Measurements from ENCODE around the gene WWC1. TPM values are rescaled to one million over a fixed set of nuclear protein-coding genes. Genes with fewer than 3 reads are reported as not detected.
"Not testable (repeated sequence)": the region's sequence is repeated elsewhere in the genome, so short reads cannot be mapped to it uniquely, and the experiment has no call there.

Gene WWC1
- total RNA-seq, 1 donor from 2014 or later: 20.8 TPM

DNA sequence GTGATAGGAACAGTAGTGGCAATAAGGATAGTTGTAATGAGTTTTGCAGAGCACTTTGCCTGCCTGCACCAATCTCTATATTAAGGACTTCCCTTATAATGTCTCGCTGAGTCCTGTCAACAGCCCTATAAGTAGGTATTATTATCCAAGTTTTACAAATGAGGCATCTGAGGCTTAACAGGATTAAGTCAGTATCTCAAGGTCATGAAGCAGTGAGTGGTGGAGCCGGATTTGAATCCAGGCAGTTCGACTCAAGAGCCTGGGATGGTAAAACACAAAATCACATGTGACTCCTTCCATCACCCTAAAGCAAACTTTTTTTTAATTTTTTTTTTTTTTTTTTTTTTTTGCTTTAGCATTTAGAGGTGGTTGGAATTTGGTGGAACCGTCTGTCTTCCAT lies 135.8 kb downstream of the WWC1 start:
- H3K27me3 ChIP-seq (ENCODE audit: control insufficient read depth, insufficient read depth, low read length): no peaks in the 10 kb centered on the region
- TF ChIP-seq, protein P1, sequence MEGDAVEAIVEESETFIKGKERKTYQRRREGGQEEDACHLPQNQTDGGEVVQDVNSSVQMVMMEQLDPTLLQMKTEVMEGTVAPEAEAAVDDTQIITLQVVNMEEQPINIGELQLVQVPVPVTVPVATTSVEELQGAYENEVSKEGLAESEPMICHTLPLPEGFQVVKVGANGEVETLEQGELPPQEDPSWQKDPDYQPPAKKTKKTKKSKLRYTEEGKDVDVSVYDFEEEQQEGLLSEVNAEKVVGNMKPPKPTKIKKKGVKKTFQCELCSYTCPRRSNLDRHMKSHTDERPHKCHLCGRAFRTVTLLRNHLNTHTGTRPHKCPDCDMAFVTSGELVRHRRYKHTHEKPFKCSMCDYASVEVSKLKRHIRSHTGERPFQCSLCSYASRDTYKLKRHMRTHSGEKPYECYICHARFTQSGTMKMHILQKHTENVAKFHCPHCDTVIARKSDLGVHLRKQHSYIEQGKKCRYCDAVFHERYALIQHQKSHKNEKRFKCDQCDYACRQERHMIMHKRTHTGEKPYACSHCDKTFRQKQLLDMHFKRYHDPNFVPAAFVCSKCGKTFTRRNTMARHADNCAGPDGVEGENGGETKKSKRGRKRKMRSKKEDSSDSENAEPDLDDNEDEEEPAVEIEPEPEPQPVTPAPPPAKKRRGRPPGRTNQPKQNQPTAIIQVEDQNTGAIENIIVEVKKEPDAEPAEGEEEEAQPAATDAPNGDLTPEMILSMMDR (IDR thresholded peaks at IDR 0.05; ENCODE audit: insufficient read depth, low read length, severe bottlenecking): no peak
- H3K4me3 ChIP-seq (ENCODE audit: low read depth, low read length): no peak overlapping the region
- H3K36me3 ChIP-seq (ENCODE audit: control insufficient read depth, insufficient read depth, low read length): peaks cover 40% of the 10 kb centered on the region
- DNase-seq (ENCODE audit: low read depth) (no peak), FAIRE-seq (no peak)

DNA sequence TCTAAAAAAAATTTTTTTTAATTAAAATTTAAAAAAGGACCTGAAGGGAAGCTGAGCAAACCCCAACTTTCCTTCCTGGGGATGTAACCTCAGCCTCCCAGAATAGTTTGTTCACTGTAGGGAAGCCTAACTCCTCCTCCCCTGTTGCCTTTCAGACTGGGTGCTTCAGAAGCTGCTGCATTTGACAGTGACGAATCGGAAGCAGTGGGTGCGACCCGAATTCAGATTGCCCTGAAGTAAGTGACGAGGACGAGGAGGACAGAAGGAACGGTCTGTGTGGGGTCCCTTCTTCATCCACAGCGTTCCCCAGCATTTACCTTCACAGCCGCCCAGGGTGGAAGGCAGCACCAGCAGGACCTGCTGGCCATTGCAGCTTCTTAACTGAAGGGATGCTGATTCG lies 137.1 kb downstream of the WWC1 start:
- FAIRE-seq: no peak
- H3K36me3 ChIP-seq (ENCODE audit: control insufficient read depth, insufficient read depth, low read length): peaks cover 40% of the 10 kb centered on the region

DNA sequence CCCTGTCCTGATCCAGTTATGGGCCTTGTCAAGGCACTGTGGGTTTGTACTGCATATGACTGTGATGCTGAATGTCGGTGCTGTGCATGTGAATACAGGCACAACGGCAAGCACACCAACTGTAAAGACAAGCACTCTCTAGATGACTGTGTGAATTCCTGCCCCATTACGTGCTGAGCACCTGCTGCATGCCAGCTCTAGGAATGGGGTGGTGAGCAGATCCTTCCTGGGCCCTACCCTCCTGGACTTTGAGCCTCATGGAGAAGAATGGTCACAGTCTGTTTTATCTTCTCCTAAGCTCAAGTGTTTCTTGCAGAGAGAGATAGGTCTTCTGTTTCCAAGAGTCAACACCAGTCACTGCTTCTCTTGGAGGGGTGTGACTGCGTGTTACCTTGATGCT lies 138.9 kb downstream of the WWC1 start:
- DNase-seq (ENCODE audit: low read depth) (peak; percentile 14), FAIRE-seq (no peak)
- Histone ChIP-seq H3K27me3 (ENCODE audit: control insufficient read depth, insufficient read depth, low read length) (no peaks in the 10 kb centered on the region), H3K36me3 (ENCODE audit: control insufficient read depth, insufficient read depth, low read length) (peaks cover 41% of the 10 kb centered on the region), H3K4me3 (ENCODE audit: low read depth, low read length) (no peak overlapping the region)
- TF ChIP-seq, protein P1 (IDR thresholded peaks at IDR 0.05; ENCODE audit: insufficient read depth, low read length, severe bottlenecking): no peak

More for the DNA sequence above, 137.1 kb downstream of the WWC1 start:
- Histone ChIP-seq H3K4me3 (ENCODE audit: low read depth, low read length) (no peak overlapping the region), H3K27me3 (ENCODE audit: control insufficient read depth, insufficient read depth, low read length) (no peaks in the 10 kb centered on the region)
- no peak for DNase-seq (ENCODE audit: low read depth)
- TF ChIP-seq, protein P1 (IDR thresholded peaks at IDR 0.05; ENCODE audit: insufficient read depth, low read length, severe bottlenecking): no peak

DNA sequence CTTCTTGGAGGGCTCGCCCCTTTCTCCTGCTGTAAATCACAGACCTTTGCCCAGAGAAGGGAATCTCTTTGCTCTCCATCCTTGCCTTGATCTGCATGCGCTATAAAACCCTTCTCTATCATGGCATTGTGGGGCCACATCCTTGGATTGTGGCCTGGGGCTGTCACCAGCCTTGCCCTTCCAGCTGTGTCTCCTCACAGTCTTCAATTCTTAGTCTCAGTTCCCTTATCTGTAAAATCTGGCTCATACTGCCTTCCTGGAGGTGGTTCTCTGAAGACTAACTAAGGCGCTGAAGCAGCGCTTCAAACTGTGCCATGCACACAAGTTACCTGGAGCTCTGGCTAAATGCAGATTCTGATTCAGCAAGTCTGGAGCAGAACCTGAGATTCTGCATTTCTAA lies 141.5 kb downstream of the WWC1 start:
- FAIRE-seq (no peak), DNase-seq (ENCODE audit: low read depth) (no peak)
- Histone ChIP-seq H3K36me3 (ENCODE audit: control insufficient read depth, insufficient read depth, low read length) (peaks cover 32% of the 10 kb centered on the region), H3K27me3 (ENCODE audit: control insufficient read depth, insufficient read depth, low read length) (no peaks in the 10 kb centered on the region), H3K4me3 (ENCODE audit: low read depth, low read length) (no peak overlapping the region)
- TF ChIP-seq, protein P1 (IDR thresholded peaks at IDR 0.05; ENCODE audit: insufficient read depth, low read length, severe bottlenecking): no peak

DNA sequence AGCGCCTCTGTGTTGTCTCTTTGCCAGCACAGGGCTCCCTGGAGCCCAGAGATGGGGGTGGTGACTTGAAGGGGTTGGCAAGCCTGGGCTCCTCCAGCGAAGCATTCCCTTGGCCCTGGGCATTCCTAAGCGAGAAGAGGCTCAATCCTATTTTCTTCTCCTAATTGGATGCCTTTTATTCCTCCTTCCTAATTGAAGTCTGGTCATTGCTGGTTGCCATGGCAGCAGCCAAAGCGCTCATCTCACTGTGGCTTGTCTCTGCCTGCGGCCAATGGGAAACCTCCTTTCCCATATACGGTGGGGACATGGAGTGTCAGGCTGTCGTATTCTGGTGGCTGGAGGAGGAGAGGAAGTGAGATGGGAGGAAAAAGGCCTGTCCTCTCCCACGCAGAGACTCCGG lies 142.6 kb downstream of the WWC1 start:
- DNase-seq (ENCODE audit: low read depth) (no peak), FAIRE-seq (peak; percentile 28)
- Histone ChIP-seq H3K4me3 (ENCODE audit: low read depth, low read length) (no peak overlapping the region), H3K27me3 (ENCODE audit: control insufficient read depth, insufficient read depth, low read length) (no peaks in the 10 kb centered on the region), H3K36me3 (ENCODE audit: control insufficient read depth, insufficient read depth, low read length) (peaks cover 25% of the 10 kb centered on the region)
- TF ChIP-seq, protein P1 (IDR thresholded peaks at IDR 0.05; ENCODE audit: insufficient read depth, low read length, severe bottlenecking): no peak

DNA sequence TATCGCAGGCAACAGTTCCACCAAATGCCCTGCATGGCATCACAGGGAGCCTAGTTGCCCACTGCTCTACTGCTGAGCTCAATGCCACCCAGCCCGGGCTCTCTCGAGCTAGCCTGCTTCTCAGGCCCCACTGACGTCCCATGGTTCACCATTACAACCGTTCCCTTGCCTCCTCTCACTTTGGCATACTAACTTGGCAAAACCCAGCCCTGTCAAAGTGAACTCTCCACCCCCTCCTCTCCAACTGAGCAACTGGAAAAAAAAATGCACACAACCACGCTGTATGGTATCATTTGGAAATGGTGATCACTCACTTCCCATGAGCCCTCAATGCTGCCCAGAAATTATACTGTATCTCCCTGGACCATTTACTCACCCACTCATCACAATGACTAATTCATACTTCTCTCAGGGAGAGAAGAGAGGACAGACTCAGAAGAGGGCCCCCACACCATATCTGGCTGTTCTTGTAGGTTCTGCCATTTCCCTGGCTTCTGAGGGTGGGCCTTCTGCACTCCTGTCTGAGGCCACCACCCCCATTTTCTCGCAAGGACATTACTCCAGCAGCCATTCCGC lies 143.4 kb downstream of the WWC1 start:
- no peak overlapping the region for H3K4me3 ChIP-seq (ENCODE audit: low read depth, low read length)
- FAIRE-seq (peak; percentile 7), DNase-seq (ENCODE audit: low read depth) (peak; percentile 7)
- H3K36me3 ChIP-seq (ENCODE audit: control insufficient read depth, insufficient read depth, low read length): peaks cover 24% of the 10 kb centered on the region
- no peaks in the 10 kb centered on the region for H3K27me3 ChIP-seq (ENCODE audit: control insufficient read depth, insufficient read depth, low read length)
- TF ChIP-seq, protein P1 (IDR thresholded peaks at IDR 0.05; ENCODE audit: insufficient read depth, low read length, severe bottlenecking): no peak

DNA sequence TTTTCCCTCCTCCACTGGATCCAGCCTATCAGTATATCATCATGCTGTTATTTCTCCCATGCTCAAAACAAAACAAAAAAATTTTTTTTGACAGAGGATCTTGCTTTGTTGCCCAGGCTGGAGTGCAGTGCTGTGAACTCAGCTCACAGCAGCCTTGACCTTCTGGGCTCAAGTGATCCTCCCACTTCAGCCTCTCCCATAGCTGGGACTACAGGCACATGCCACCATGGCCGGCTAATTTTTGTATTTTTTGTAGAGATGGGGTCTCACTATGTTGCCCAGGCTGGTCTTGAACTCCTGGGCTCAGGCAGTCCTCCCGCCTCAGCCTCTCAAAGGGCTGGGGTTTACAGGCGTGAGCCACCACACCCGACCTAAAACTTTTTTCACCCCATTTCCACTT lies 143.9 kb downstream of the WWC1 start:
- H3K4me3 ChIP-seq (ENCODE audit: low read depth, low read length); FAIRE-seq; H3K27me3 ChIP-seq (ENCODE audit: control insufficient read depth, insufficient read depth, low read length); DNase-seq (ENCODE audit: low read depth): not testable (repeated sequence)
- H3K36me3 ChIP-seq (ENCODE audit: control insufficient read depth, insufficient read depth, low read length): peaks cover 20% of the 10 kb centered on the region

Measured in bronchial epithelial cell (primary cell).